ENCODE measurements around the gene GRAMD2B.
"Not testable (repeated sequence)": the region's sequence is repeated elsewhere in the genome, so short reads cannot be mapped to it uniquely, and the experiment has no call there.

GRAMD2B gene

DNA sequence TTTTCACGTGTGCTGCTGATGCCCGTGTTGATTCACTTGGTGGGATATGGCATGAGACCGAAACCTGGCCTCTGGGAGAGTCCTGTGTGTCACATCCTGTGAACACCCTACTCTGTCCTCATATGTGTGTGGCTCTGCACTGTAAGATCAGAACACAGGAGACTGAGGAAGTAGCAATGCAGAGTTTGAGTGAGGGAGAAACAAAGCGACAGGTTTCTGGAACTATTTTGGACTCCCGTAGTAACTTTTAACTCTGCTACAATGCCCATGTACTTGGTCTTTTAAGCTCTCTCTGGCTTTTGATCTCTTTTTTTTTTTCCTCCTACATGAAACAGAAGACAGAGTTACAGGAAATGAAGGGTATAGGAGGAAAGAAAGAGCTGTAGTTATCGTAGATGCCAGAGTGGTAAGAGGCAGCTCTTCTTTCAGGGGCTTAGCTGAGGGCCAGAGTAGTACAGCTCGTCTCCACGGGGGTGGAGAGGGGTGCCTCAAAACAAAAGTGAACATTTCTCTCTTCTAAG, 26.6 kb downstream of the GRAMD2B start:
- peak in 3 of 4 experiments; percentile 30 to 45 (median 40) for DNase-seq (ENCODE audit: low read depth in 4 of 4, low spot score in 1 of 4)

DNA sequence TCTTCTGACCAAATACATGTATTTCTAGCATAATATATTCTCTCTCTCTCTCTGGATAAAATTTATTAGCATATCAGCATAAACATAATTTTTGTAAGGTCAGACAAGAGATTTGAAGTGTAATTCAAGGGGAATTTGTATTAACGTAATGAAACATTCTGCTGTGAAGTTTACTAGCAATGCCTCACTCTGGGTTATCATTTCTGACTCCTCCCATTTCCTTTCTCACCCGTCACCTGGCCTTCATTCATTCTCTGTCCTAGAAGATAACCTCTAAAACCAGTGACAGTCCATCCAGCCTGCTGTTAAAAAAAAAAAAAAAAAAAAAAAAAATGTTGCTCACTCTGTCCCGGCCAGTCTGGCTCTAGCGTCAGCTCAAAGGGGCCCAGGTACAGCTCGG, 27.1 kb downstream of the GRAMD2B start:
- no peak for DNase-seq (ENCODE audit: low read depth in 4 of 4, low spot score in 1 of 4)

DNA sequence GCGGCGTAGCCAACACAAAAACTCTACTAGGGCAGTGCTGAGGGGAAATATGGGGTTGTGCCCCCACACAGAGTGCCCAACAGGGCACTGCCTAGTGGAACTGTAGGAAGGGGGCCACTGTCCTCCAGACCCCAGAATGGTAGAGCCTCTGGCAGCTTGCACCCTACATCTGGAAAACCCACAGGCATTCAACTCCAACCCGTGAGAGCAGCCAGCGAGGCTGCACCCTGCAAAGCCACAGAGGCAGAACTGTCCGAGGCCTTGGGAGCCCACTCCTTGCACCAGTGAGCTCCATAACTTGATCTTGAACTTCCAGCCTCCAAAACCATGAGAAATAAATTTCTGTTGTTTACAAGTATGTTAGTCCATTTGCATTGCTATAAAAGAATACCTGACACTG, 27.7 kb downstream of the GRAMD2B start:
- no peak for DNase-seq (ENCODE audit: low read depth in 4 of 4, low spot score in 1 of 4)

DNA sequence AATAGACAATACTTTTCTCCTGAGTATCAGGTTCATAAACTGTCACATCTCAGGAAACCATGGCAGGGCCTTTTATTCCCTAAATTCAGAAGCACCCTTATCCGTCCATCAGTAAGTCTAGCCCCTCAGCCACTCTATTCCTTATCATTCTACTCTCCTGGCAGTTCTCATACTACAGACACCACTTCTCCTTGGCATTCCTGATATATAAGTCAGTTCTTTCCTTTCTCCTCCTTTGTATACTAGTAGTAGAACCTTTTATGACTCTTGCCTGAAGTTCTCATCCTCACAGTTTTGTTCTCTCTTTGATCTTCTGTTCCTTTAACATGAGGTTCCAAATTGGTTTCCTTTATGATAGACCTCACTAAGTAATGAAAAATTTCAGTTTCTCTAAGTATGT, 29.3 kb downstream of the GRAMD2B start:
- no peak for DNase-seq (ENCODE audit: low read depth in 4 of 4, low spot score in 1 of 4)

DNA sequence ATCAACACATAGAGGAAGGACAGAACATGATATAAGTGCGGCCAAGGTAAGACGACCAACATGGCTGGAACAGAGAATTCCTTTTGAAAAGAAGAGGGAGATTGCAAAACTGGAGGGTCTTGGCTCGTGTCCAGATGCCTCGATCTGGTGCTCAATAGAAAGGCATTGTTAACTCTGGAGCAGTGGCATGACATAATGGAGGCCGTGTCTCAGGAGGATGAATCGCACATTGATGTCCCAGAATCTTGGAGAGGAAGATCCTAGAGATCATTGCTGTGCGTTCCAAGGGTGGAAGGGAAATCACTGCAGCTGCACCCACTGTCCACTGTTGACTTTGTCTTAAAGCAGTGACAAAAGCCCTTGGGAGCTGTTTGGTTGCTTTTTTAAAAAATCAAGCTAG, 30.9 kb downstream of the GRAMD2B start:
- DNase-seq (ENCODE audit: low read depth in 4 of 4, low spot score in 1 of 4): no peak

DNA sequence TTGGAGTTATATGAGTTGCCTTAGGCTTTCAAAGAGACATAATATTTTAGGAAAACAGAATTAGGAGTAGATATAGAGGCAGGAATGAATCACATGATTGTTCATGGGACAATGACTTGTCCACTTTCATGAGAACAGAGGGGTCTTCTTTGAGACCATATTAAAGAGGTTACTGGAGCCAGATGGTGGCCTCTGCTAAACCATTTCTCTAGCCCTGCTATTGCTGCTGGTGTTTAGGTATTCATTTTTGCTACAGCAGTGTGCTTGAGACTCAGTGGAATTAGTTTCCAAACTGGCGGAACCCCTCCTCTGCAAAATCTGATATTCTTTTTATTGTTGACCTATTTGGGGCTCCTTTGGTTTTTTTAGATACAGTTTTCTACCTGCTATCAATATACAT, 31.3 kb downstream of the GRAMD2B start:
- DNase-seq (ENCODE audit: low read depth in 4 of 4, low spot score in 1 of 4): no peak

DNA sequence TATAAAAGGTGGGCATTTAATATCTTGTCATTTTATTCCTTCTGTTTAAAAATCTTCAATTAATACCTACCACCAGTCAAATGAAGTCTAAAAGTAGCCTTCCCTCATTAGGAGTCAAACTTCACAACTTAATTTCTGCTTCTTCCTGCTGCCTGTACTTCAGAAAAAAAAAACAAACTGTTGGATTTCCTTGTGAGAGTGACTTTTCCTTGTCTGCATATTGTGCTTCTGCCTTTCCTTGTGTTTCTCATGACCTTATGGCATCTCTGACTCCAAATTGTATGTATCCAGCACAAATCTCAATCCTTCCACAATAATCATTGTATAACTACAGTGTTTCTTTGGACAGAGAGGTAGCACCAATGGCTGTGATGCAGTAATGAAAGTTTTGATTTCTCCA, 32.1 kb downstream of the GRAMD2B start:
- no peak for DNase-seq (ENCODE audit: low read depth in 4 of 4, low spot score in 1 of 4)

DNA sequence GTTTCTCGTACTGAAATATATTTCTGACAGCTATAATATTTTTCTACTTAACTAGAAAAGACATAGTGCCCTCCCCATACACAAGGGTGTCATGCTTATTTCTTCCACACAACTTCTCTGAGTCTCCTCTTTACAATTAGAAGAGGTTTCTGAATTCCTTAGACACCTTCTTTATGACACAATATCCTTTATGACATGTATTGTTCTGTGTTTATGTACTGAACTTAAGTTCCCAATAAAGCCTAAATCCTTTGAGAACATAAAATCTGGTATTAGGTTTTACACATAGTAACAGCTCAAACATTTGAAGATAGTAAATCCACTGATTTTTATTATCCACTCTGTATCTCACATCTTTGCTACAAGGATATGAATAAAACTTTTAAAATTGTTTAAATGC, 32.5 kb downstream of the GRAMD2B start:
- DNase-seq (ENCODE audit: low read depth in 4 of 4, low spot score in 1 of 4): no peak

DNA sequence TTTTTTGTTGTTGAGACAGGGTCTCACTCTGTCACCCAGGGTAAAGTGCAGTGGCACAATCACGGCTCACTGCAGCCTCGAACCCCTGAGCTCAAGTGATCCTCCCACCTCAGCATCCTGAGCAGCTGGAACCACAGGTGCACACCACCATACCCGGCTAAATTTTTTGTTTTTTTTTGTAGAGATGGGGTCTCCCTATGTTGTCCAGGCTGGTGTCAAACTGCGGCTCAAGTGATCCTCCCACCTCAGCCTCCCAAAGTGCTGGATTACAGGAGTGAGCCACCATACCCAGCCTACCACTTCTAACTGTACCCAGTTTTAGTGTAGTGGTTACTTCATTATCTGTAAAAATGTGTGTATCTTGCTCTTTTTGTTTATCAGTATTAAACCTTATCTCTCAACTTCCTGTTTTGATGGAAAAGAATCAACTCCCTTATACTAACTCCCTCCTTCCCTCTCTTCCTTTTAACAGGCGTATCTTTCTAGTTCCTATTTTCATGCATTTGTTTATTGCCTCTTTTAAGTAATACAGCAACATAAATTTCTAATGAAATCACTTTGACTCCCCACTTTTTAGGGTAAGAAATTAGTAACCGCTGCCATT, 33.1 kb downstream of the GRAMD2B start:
- no peak for DNase-seq (ENCODE audit: low read depth in 4 of 4, low spot score in 1 of 4)

DNA sequence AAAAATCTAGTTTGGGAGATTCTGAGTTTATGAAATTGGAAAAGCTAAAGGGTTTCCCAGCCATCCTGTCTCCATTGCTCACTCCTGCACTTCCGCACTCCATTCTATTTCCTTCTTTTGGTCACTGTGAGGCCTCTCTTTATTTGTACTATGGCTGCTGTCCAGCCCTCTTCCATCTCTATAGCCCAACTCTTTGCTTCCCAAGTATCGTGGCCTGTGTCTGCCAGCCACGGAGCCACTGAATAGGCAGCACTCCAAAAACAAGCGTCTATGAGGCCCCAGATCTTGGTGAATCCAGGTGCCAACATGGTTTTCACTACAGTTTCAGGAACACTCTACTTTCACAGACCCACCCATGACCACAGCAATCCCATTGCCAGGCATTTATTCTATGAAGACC, 37.2 kb downstream of the GRAMD2B start:
- DNase-seq (ENCODE audit: low read depth in 4 of 4, low spot score in 1 of 4): no peak

DNA sequence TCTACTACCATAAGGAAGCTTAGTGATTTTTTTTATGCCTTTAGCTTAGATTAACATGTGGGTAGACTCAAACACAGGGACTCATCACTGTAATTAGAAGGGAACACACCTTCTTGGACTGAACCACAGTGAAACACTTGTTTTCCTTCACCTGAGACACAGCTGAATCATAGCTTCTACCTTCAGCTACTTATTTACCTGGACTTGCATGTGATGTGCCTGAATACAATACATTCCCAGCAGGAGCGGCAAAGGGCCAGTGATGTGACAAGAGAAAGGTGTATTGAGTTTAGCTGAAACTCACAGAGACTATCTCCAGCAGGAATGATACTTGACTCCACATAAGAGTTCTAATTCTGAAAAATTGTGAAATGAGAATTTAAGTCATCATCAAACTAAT, 37.8 kb downstream of the GRAMD2B start:
- DNase-seq (ENCODE audit: low read depth in 4 of 4, low spot score in 1 of 4): no peak

DNA sequence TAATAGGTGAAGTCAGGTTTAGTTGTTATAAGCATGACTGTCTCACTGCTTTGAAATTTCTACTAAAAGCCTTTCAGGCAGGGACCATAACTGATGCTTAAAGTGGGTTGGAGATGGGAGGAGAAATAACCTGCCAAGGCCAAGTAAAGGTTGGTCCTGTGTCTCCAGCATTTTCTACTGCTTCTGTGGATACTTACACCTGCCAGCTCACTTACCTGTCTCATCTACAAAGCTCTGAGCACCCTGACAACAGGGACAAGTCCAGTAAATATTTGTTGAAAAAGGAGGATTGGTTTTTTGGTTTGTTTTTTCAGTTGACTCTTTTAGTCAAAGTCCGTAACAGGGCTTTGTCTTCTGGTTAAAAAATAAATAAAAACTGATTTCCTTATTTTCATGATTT, 38.6 kb downstream of the GRAMD2B start:
- no peak for DNase-seq (ENCODE audit: low read depth in 4 of 4, low spot score in 1 of 4)

DNA sequence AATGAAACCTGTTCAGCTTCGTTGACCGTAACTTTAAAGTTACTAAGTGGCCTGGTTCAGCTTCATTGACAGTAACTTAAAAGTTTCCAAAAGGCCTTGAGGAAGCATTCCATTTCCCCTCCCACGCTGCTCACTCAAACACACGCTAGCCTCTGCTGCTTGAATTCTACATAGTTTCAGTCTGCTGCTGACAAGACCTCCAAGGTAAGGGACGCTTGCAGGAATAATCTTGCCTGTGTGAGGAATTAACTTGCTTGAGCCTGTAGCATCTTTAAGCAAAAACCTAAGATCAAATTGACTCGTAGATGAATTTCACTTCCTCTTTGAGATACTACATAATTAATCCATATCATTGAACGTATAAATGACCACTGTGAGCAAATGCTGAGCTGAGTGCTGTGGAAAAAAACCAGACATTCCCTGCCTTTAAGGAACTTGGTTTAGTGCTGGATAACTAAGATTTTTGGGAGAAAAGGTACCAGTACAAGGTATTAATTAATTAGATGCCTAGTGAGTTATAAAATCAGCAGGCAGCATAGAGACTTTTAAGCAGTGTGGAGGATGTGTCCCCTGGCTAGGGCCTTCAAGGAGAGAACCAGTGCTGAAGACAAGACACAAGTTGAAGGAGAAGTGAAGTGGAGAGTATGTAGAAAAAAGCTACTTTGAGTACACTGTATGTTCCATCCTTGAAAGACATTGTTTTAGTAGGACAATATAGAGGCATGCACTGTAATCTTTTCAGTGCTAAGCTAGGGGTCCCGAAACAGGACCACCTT, 39.2 kb downstream of the GRAMD2B start:
- no peak for DNase-seq (ENCODE audit: low read depth in 4 of 4, low spot score in 1 of 4)

DNA sequence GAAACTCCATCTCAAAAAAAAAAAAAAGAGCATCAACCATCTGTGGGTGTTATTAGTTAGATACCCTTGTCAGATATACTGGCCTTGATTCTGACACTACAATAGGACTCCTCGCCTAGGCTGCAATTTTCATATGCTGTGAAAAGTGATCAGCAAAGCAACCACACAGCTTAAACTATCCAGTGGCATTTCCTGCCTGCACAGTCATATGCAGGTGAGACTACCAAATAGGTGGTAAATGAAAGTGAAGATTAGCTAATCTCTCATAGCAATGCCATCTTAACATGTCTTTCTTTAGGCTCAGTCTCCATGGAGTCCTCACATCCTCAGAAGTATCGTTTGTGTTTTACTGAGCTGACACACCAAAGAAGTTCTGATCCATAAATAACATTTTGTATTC, 40.8 kb downstream of the GRAMD2B start:
- DNase-seq (ENCODE audit: low read depth in 4 of 4, low spot score in 1 of 4): no peak

DNA sequence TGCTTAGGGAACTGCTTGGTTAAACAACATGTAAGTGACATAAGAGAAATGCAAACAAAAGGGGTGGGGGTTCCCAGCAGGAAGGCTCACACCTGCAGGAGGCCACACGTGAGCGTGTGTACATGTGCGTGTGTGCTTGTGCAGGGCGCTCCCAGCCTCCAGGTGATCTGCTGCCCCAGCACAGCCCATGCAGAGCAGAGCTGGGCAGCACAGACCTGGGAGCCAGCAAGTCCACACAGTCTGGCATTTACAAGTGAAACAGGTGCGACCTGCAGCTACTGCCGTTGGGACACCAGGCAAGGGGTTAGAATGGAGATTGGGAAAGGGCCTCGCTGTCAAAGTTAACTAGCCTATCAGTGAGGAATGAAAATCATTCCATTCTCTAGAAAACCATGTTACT, 41.8 kb downstream of the GRAMD2B start:
- DNase-seq (ENCODE audit: low read depth in 4 of 4, low spot score in 1 of 4): no peak

DNA sequence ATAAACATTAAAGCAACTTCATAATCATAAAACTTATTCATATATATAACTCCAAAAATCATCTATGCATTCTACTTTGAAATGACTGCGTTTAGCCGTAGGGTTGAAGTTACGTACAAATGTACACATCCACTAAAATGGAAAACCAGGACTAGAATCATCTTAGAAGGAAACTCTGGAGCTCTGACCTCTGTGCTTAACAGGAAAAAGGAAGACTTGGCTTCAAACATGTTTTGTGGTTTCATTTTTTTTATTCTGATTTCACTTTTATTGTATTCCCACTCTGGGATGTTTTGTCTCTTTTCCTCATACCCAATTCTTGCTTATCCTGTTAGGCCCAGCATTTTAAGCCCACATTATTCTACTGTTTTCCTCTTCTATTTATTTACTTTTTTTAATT, 44.9 kb downstream of the GRAMD2B start:
- DNase-seq (ENCODE audit: low read depth in 4 of 4, low spot score in 1 of 4): no peak

DNA sequence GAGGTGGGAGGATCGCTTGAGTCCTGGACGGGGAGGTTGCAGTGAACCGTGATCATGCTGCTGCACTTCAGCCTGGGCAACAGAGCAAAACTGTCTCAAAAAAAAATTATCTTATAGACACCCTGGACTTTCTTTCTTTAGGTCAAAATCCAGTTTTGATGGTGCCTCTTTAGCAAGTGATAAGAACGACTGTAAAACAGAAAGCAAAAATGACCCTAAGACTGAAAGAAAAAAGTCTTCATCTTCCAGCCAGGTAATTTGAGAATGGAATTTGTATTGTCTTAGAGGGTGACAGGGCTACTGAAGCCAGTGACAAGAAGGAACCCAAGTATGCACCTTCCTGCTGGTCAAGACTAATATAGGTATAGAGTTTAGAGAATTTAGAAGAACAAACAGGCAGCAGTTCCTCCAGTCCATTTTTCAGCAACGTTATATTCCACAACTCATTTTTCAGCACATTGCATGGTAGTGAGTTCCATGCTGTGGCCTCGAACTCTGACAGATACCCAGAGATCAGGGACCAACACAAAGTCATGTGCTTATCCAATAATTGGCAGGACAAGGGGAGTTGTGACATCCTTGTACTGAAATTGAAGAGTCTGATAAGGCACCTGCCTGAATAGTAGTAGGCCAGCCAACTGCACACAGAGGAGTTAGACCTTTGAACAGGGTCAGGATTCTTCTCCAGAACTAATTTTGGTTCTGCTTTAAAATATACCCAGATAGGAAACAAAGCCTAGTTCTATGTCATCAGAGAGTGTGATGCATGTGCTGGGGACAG, 46.5 kb downstream of the GRAMD2B start:
- DNase-seq (ENCODE audit: low read depth in 4 of 4, low spot score in 1 of 4): no peak

DNA sequence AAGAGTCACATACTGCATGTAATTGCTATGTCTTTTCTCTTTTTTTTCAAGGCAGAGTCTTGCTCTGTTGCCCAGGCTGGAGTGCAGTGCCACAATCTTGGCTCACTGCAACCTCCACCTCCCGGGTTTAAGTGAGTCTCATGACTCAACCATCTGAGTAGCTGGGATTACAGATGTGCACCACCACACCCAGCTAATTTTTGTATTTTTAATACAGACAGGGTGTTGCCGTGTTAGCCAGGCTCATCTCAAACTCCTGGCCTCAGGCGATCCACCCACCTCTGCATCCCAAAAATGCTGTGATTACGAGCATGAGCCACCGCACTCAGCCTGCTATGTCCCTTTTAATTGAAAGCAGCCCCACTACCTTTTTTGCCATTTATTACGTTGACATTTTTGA, 47.3 kb downstream of the GRAMD2B start:
- not testable (repeated sequence) for DNase-seq (ENCODE audit: low read depth in 4 of 4, low spot score in 1 of 4)

DNA sequence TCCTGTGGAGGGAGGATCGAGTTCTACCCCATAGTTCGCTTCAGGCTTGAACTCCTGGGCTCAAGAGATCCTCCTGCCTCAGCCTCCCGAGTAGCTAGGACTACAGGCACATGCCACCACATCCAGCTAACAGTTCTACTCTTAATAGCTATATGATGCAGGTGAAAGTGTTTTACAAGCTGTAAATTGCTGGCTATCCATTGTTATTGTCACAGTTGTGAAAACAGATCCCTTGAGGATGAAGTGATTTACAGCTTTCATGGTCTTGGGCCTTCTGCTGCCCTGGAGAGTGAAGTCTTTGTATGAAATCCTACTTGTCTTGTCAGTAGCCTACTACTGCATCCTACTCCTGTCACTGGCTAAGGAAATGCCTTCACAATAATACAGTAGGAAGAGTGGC, 48.0 kb downstream of the GRAMD2B start:
- no peak for DNase-seq (ENCODE audit: low read depth in 4 of 4, low spot score in 1 of 4)

DNA sequence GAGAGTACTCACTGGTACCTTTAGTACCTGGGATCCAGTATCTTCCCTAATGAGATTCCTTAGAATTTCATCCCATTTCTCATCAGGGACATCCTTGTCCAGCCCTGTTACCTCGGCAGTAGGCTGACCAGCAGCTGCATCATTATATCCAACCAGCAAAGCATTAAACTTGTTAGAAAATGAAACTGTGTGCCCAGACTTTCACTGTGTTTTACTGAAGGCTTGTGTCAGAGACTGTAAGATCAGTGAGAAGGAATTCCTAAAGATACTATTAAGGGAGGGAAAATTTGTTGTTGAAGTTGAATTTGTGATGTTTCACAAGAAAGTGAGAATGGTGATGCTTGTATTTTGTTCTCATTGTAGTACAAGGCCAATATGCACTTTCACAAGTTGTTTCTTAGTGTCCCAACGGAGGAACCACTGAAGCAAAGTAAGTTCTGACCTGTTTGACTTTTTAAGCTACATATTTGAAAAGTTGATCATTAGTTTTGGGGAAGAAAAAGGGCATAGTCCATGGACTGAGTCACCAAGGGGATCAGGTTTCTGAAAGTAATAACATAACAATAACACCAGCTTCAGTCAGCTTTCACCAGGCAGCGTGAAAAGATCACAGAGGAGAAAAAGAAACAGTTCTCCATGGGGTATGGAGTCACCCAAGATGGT, 48.8 kb downstream of the GRAMD2B start:
- DNase-seq (ENCODE audit: low read depth in 4 of 4, low spot score in 1 of 4): no peak

DNA sequence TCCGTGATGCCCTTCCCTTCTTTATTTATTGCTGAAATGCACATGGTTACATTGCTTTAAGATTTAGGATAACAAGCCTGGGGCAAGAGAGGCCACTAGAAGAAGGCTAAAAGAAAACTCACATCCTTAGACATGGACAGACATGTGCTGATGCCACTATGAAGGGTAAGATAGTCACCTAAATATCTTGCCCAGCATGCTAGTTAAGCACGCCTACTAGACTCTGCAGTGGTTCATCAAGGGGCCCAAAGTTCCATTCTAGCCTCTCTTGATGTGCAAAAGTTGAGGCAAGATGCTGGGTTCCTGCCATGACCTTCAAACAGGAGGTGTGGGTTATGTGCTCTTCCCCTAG, 49.3 kb downstream of the GRAMD2B start:
- no peak for DNase-seq (ENCODE audit: low read depth in 4 of 4, low spot score in 1 of 4)

Measured in stimulated activated CD4-positive, alpha-beta T cell treated with anti-CD3 and anti-CD28 coated beads, Interleukin-1b, Interleukin-23, amount 100 ng/mL, for 24 hours (primary cell).